HG03139 (cell line): ENCODE measurements around the gene STOM.

ENCODE experiments used
- ATAC-seq: cut with Tn5 transposase; IDR thresholded peaks from one replicate; pipeline ENCODE4 v1.9.1; 2021; ENCODE audit not compliant: unreplicated experiment

Gene STOM

DNA sequence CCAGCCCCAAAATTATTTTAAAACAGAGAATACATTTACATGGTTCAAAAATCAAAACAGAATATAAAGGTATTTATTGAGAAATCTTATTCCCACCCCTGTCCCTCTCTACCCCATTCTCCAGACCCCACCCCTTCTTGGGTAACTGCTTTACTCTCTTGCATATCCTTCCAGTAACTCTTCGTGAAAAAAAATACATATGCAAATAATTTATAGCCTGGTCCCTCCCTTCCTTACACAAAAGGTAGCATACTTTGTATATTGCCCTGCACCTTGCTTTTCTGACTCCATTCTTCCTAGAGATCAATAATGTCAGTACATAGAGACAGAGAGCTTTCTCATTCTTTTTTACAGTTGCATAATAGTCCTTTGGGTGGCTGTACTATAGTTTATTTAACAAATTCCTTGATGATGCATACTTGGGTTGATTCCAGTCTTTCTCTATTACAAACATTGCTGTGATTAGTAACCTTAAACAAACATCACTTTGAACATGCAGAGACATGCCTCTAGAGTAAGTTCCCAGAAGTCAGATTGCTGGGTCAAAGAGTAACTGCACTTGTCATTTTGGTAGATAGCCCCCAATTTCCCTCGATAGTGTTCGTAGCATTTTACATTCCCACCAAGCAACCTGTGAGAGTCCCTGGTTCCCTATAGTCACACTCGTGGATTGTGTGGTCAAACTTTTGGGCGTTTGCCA lies 47.9 kb downstream of the STOM start:
- no peak for ATAC-seq

DNA sequence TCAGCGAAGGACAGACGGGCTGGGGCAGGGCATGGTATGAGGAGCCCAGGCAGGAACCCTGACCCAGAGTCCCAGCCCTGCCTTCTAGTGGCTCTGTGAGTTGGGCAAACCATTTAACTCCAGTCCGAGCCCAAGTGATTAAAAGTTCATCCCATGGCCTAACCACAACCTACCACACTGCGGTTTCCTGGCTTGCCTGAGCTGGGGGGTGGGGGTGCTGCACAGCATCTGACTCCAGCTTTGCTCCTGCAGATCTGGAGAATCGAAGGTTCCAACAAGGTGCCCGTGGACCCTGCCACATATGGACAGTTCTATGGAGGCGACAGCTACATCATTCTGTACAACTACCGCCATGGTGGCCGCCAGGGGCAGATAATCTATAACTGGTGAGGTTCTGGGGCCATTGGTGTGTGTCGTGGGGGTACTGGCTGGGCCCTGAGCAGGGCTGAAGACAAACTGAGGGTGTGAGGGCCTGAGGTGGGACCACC lies 49.0 kb downstream of the STOM start:
- ATAC-seq = no peak

DNA sequence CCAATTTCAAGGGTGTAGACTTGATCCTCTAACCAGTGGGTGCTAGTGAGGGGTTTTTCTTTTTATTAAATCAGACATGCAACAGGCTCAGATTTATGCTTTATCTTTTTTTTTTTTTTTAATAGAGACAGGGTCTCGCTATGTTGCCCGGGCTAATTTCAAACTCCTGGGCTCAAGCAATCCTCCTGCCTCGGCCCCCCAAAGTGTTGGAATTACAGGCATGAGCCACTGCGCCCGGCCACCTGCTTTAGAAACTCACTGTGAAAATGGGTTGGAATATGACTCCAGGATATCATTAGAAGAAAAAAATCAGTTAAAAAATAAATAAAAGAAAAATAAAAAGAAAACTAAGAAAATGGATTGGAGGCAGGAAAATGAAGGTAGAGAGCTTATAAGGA lies 50.7 kb downstream of the STOM start:
- no peak for ATAC-seq

DNA sequence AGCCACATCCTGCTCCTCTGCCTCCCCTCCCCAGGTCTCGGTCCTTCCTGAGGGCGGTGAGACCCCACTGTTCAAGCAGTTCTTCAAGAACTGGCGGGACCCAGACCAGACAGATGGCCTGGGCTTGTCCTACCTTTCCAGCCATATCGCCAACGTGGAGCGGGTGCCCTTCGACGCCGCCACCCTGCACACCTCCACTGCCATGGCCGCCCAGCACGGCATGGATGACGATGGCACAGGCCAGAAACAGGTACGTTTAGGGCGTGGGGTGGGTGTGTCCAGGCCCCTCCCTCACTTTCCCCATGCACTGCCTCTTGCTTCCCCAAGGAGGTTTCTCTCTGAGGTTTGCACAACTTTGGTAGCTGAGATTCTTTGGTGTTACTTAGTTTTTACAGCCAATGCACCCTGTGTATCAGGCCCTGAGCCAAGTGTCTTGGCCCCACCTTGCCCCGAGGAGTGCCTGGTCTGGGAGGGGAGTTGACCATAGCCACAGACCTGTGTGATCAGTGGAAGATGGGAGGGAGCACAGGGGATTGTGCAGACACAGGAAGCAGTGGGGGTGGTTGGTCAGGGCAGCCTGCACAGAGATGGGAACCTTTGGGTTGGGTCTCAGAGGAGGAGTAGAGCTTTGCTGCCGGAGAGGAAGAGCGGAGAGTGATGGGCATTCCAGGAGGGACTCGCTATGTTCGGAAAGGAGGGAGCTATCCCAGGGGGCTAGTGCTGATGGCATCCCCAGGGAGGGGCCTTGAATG lies 51.2 kb downstream of the STOM start:
- ATAC-seq = no peak

DNA sequence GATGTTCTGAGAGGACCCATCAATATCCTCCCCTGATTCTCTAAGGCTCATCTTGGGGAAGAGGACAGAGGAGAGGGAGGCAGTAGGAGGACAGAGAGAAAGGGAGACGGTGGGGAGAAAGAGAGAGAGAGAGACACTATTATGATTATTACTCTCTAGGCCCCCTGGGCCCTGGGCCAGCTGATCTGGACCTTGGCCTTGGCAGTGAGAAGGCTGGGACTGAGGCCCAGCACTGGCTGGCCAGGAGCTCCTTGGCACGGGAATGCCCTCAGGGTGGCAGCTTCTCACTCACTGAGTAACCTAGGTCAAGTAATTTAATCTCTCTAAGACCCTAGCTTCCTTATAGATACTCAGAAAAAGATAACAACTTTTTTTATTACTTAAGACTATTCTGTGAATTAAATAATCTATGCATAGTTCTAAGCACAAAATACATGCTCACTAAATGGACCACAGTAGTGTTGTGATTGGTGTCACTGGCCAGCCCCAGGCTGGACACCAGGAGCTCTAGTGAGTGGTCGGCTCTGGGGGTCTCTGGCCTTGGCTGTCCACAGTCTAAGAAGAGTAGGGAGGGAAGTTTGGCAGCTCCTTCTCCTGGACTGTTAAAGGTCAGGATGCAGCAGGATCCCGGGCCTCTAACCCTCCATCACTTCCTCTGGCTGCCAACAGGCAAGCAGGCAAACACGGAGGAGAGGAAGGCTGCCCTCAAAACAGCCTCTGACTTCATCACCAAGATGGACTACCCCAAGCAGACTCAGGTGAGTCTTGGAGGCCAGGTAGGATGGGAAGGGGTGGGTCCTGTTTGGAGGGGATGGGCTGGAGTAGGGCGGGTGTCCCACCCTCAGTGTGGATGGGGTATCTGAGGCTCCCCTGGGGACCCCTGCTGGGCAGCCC lies 52.1 kb downstream of the STOM start:
- no peak for ATAC-seq

GRCh38 chr9:121316852-121317373 lies 53.1 kb downstream of the STOM start:
- ATAC-seq = no peak

- ATAC-seq = no peak
These were observed 53.7 kb downstream of the STOM start for GRCh38 chr9:121316378-121316777.

DNA sequence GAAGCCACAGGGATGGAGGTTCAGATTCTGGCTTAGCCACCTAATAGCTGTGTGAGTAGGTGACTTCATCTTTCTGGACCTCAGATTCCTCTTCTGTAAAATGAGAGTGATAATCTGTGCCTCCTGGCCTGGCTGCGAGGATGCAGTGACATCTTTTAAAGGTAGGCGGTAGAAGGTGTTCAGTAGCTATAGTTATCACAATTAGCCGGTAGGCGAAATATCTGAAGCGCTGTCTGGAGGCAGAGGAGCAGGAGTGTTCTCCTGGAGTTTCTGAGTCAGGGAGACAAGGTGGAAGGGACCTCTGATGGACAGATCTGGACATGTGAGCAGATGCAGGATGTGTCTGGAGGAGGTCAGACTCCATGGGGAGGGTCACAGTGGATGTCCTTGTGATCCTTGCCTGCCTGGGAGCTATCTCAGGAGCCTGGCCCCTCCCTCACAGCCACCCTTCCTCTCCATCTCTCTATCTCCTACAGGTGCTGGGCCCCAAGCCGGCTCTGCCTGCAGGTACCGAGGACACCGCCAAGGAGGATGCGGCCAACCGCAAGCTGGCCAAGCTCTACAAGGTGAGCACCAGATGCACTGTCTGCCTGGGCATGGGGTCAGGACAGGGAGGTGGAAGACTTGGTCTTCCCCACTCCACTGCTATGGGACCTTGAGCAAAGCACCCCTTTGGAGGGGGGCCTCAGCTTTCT lies 56.4 kb downstream of the STOM start:
- no peak for ATAC-seq

- ATAC-seq = no peak
These were observed 57.9 kb downstream of the STOM start for GRCh38 chr9:121312169-121312568.

DNA sequence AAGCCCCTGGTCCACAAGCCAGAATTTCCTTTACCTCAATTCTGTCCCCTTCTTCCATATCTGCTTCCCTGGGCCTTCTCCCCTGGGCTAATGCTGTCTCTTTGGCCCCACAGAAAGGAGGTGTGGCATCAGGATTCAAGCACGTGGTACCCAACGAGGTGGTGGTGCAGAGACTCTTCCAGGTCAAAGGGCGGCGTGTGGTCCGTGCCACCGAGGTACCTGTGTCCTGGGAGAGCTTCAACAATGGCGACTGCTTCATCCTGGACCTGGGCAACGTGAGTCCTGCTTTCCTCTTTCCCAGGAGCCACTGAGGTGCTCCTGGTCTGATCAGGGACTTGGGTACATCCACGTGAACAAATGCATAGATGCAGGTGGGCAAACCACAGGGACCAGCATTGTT lies 59.5 kb downstream of the STOM start:
- no peak for ATAC-seq

DNA sequence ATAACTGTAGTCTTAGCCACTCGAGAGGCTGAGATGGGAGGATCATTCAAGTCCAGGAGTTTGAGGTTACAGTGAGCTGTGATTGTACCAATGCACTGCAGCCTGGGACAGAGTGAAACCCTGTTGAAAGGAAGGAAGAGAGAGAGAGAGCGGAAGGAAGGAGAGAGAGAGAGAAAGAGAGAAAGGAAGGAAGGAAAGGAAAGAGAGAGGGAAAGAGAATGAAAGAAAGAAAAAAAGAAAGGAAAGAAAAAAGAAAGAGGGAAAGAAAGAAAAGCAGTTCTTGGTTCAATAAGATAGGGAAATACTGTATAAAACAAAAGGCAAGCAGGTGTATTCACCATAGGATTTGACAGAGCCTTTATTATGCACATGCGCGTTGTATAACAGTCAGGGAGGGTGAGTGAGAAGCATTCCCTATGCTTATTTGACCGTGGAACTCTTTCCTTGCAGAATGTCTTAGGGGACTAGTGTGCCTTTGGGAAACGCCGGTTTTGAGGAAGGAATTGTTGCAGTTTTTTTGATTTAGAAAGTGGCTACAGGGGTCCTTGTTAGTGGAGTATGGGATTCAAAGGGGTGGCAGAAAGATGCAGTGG lies 60.1 kb downstream of the STOM start:
- no peak for ATAC-seq

DNA sequence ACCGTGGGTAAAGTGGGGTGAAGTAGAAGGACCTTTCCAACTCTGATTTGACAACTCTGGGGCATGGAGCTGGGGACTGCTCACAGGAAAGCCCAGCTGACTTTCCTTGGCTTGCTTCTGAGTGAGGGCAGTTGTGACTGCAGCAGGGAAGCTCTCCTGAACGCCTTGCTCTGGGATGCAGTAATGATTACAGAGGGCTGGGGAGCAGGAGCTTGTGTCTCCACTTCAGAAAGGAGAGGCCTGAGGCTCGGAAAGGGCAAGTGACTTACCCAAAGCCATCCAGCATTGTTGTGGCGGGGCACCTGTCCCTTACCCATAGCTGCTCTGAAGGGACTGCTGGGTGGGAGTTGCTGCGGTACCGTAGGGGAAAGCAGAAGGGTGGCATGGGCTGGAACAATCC lies 60.9 kb downstream of the STOM start:
- no peak for ATAC-seq

GRCh38 chr9:121308765-121309164 lies 61.3 kb downstream of the STOM start:
- no peak for ATAC-seq

DNA sequence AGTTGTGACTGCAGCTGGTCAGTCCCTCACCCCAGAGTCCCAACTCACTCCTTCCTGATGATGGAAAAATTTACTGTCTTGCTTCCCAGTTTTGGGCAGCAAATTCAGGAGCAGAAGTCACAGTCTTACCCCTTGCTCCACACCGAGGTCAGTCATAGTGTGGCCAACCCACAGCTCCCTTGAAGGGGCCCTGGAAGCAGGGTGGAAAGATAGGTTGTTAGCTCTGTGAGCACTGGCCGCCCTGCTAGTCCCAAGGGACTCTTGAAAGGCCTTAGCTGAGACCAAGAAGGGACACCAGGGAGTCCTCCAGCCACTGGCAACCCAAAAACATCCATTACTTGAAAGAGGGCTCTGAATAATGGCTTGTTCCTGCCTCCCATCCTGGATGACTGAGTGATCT lies 62.1 kb downstream of the STOM start:
- no peak for ATAC-seq

GRCh38 chr9:121305269-121305994 lies 64.6 kb downstream of the STOM start:
- no peak for ATAC-seq

DNA sequence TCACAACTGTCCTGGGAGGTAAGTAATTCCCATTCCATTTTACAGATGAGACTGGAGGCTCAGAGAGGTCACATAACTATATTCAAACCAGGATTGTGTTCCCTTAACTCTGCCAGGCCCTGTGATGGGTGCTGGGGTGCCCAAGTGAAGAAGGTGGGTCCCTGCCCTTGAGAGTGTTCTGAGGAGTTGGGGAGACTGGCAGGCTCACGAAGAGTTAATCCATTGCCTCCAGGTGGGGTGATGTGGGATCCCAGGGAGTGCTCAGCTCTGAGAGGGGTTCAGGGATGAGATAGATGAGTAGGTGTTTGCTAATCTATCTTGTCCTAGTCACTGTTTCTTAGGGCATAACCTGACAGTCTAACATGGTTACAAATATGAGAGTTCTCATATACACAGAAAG lies 65.3 kb downstream of the STOM start:
- ATAC-seq = no peak

DNA sequence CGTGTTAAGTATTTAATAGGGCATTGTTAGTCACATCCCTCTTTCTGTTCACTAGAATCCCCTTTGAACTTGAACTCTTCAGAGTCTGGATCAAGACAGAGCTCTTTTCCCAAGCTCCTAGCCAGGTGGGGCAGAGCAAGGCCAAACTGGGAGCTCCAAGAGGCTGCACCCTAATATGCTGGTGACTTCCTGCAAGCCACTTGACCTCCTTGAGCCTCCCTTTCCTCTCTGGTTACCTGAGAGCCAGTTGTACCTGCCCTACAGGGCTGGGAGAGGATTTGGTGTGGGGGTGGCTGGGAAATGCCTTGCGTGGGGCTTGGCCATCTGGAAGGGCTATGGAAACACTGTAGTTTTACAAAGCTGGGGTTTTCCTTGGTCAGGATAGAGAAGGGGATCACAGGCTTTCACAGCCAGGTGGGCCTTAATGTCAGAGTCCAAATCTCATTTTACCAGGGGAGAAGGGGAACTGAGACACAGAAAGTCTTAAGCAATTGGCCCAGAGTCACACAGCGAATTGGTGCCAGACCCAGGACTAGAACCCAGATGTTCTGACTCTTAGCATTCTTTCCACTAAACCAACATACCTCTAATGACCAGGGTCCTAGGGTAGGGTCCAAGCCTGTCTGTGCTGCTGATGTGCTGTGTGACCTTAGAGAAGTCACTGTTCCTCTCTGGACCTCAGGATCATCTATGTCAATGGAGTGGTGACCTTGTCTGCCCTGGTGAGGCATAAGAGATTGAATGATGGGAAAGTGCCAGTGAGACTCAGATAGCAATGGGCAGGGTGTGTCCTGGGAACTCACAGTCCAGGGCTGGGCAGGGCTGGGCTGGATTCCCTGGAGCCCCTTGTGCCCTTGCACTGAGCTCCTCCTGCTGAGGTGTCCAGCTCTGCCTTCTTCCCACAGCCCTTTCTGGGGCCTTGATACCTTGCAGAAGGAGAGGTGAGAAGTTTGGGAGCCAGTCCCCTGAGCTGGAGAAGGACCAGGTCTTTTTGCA lies 66.3 kb downstream of the STOM start:
- no peak for ATAC-seq

- no peak for ATAC-seq
These were observed 67.3 kb downstream of the STOM start for GRCh38 chr9:121302786-121303185.
